ENCODE data around the gene GKN2. TPM values are rescaled to one million over a fixed set of nuclear protein-coding genes. Genes with fewer than 3 reads are reported as not detected.
"Not testable (repeated sequence)": the region's sequence is repeated elsewhere in the genome, so short reads cannot be mapped to it uniquely, and the experiment has no call there.

GKN2 gene
- total RNA-seq, 1 donor from 2014 or later = not detected

DNA sequence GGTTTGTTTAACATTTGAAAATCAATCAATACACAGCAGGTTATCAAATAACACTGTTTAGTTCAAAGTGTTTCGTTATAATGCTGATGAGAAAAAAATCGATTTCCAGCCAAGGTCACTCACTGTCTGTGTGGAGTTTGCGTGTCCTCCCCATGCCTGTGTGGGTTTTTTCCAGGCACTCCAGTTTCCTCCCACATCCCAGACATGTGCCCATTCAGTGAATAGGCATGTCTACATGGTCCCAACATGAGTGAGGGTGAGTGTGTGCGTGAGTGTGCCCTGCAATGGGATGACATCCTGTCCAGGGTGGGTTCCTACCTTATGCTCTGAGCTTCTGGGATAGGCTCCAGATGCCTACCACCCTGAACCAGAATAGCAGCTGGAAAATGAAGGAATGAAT lies 8.7 kb upstream of the GKN2 start:
- intact Hi-C loops (cut with micrococcal nuclease) = no loop called here

DNA sequence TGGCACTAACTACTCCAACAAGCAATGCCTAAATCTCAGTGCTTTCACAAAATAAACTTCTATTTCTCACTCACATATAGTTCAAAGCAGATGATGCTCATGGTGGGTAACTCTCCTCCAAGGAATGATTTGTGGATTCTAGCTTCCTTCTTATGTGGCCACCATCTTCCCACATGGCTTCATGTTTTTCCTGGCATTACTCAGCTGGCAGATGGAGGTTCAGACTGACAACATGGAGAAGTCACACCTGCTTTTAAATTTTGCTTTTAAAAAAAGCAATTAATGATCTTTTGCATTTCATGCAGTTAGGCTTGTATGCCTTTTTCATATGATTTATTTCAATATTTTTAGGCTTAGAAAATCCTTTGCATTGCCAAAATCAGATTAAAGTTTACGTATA lies 6.3 kb upstream of the GKN2 start:
- intact Hi-C loops (cut with micrococcal nuclease) = no loop called here

DNA sequence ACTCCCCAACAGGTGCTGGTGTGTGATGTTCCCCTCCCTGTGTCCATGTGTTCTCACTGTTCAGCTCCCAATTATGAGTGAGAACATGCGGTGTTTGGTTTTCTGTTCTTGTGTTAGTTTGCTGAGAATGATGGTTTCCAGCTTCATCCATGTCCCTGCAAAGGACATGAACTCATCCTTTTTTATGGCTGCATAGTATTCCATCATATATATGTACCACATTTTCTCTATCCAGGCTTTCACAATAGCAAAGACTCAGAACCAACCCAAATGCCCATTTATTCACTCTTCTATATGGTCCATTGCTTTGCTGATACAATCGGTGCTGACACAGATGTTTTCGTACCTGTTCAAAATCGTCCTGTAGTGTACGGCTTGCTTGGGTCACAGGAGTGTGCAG lies 2.7 kb upstream of the GKN2 start:
- intact Hi-C loops (cut with micrococcal nuclease) = not testable (repeated sequence)

DNA sequence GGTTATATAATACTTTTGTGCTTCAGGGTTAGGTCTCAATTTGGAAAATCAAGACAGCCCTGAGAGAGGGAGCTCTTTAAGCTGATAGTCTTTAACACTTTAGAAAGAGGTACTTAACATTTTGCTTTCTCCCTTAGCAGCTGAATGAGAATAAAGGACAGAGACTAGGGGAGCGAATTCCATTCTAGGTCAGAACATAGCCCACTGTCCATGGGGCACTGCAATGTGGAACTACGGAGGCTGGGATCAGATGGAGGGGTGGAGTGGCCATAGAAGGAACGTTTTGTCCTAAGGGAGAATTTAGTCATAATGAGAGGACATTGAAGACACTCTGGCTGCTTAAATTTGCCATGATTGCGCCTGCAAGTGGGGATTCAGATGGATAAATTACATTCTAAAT lies 794 bp downstream of the GKN2 start:
- intact Hi-C loops (cut with micrococcal nuclease) = no loop called here

DNA sequence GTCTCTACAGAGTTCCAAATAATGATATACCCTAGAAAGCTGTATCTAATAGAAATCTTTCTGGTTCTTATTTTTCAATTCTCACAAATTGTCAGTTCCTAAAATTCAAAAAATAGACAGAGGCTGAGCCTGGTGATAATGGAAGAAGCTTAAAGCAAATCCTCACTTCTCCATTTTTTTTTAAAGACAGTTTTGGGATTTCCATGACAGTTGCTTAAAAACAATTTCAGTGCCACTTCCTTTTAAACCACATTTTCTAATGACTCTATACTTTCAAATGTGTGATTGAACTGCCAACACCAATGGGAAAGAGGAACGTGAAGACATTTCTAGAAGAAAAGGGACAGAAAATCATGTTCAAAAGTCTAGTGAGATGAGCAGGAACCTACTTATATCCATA lies 4.0 kb downstream of the GKN2 start:
- intact Hi-C loops (cut with micrococcal nuclease) = no loop called here

DNA sequence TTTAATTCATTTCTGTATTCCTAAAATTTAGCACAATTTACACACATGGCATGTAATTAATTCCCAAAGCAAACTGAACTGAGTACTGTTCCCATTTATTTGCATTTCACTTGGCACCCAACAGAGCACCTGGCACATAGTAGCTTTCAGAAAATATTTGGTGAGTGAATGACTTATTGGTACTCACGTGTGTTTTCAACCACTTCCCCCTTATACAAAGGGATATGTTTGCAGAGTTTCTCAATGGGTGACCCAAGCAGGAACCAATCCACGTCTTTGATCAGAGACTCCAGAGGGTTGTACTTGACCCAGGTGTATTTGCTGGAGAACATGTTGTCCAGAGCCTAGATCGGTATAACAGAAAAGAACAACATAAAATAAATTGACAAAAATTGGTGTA lies 6.6 kb downstream of the GKN2 start:
- intact Hi-C loops (cut with micrococcal nuclease) = no loop called here

DNA sequence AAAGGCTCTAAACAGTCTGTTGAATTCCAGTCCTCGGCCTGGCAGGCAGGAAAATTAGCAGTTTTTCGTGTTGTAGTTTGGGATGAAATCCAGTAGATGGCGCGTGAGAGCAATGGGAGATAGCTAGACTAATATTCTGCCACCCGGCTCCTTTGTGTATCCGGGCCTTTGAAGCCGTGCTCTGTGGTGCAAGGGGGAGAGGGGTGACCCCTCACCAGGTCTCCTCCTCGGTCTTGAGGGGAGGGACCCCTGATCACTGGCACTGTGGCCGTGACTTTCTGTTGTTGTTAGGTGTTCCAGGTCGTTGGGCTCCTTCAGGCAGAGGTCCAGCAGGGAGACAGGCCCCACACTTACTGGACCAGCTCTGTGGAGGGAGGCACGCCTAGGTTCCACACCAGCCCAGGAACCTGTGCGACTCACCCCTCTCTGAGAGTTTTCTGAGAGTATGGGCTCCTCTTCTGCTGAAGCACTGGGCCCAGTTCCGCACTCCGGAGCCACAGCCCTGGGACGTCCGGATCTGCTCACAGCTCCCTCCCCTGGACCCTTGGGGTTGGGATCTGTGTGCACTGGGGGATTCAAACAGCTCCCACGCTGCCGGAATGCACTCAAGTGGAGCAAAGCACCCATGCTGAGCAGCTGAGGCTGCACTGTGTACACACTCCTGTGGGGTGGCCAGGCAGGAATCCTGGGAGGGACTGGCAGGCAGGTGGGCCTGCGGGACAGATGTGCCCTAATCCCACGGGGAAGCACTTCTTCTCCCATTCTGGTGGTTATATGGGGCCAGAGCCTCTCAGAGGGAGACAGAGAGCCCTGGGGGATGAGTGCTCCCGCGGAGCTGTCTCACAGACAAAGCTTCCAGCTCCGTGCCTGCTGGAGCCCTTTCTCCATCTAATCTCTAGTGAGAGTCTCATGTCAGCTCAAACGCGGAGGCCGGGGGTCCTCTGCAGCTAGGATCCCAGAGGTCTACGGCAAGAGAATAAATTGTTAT lies 8.8 kb downstream of the GKN2 start:
- intact Hi-C loops (cut with micrococcal nuclease) = loop anchor here (1.0 kb wide), 1 partner anchor 363 kb away; no protein-coding TSS in a partner anchor

DNA sequence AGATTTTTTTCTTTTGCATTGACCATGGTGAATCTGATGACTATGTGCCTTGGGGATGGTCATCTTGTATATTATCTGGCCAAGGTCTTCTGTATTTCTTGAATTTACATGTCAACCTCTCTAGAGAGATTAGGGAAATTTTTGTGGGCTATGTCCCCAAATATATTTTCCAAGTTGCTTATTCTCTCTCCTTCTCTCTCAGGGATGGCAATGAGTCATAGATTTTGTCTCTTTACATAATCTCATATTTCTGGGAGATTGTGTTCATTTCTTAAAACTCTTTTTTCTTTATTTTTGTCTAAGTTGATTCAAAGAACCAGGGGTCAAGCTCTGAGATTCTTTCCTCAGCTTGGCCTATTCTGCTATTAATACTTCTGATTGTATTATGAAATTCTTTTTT lies 9.9 kb downstream of the GKN2 start:
- intact Hi-C loops (cut with micrococcal nuclease) = loop anchor here (1.0 kb wide), 1 partner anchor 364 kb away; no protein-coding TSS in a partner anchor

DNA sequence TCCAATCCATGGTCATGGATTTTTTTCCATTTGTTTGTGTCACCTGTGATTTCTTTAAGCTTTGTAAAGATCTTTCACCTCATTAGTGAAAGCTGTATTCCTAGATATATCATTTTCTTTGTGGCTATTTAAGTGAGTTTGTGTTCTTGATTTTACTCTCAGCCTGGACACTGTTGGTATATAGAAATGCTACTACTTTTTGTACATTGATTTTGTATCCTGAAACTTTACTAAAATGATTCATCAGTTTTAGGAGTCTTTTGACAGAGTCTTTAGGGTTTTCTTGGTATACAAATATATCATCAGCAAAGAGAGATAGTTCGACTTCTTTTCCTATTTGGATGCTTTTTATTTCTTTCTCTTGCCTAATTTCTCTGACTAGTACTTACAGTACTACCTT lies 12.3 kb downstream of the GKN2 start:
- intact Hi-C loops (cut with micrococcal nuclease) = no loop called here

DNA sequence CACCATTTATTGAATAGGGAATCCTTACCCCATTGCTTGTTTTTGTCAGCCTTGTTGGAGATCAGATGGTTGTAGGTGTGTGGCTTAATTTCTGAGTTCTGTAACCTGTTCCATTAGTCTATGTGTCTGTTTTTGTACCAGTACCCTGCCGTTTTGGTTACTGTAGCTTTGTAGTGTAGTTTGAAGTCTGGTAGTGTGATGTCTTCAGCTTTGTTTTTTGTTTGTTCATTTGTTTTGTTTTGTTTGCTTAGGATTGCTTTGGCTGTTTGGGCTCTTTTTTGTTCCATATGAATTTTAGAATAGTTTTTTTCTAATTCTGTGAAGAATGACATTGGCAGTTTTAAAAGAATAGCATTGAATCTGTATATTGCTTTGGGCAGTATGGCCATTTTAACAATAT lies 12.7 kb downstream of the GKN2 start:
- intact Hi-C loops (cut with micrococcal nuclease) = no loop called here

DNA sequence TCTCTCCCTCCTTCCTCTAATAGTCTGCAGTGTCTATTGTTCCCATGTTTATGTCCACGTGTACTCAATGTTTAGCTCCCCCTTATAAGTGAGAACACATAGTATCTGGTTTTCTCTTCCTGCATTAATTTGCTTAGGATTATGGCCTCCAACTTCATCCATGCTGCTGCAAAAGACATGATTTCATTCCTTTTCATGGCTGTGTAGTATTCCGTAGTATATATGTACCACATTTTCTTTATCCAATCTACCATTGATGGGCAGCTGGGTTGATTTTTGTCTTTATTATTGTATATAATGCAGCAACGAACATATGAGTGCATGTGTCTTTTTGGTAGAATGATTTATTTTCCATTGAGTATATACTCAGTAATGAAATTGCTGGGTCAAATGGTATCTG lies 13.8 kb downstream of the GKN2 start:
- intact Hi-C loops (cut with micrococcal nuclease) = no loop called here

DNA sequence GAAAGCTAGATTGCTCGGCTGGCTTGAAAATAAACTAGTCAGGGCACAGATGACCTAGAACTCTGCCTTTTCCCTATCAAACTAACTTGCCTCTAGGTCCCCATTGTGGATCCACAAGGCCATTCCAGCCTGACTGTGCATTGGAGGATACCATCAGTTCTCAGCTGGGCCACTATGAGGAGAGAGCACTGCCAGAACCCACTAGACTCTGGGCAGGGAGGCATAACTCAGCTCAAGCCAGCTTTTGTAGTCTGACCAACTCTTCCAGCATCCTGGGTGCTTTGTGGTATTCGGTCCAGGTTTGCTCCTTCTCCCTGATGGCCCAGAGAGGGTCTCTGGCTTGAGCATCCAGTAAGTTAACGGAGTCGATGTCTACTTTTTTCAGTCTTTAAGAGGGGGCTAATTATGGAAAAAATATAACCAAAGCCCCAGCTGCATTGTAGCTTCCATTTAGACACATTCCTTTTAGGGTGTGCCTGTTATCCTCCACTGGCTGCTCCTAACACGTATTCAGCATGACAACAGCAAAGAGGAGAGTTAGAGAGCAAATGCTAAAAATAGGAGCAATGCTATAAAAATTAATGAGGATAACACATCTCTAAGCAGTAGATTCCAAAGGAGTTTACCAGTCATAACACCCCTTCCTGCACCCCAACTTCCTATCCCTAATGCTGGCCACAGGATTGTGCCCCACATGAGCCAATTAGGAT lies 15.2 kb downstream of the GKN2 start:
- intact Hi-C loops (cut with micrococcal nuclease) = no loop called here

DNA sequence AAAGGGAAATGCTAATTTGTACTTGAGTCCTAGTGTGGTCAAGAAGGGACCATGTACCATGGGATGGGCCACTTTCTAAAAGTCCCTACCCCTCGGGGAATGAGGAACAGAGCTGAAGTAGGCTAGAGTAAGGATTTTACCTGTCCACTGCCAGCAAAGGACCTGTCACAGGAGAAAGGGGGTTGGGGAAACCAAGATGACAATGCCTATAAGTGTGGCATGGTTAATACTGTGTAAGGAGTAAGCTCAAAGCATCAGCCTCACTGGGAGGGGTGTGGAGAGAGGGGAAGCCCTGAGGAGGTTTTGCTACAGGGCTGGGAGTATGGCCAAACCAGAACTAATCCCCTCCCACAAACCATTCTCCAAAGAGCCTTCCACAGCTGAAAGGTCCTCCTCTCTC lies 15.8 kb downstream of the GKN2 start:
- intact Hi-C loops (cut with micrococcal nuclease) = no loop called here

DNA sequence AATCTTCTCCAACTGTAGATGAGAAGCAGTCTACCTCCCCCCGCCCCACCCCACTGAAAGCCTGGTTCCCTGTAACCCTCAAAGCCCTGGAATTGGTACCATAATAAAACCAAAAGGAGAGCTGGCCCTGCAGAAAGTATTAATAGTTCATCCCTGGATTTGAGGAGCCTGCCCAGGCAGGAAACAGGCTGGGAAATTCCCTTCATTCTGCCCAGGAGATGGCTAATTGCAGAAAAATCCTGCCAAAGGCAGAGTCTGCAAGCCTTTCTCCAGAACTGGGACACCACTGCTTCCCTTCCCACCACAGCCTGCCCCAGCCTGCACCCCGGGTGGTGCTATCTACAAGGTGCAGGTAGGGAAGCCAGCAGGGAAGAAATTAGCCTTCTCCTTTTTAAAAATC lies 16.3 kb downstream of the GKN2 start:
- intact Hi-C loops (cut with micrococcal nuclease) = no loop called here

DNA sequence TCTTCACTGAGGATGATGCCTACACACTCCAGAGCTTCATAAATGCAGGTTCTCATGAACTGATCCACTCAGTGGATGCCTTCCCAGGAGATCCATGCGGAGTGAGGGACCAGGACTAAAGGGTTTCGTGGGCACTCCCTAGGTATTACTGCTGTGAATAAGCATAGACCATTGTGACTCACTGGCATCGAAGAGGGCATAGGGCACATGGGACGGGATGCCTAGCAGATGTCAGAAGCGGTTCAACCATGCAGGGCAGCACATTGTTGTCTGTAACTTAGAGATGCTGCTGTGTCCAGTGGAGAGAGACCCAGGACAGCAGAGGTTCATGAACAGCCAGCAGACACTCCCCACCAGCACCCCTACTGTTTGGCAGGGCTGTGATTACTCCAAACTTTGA lies 17.2 kb downstream of the GKN2 start:
- intact Hi-C loops (cut with micrococcal nuclease) = no loop called here

DNA sequence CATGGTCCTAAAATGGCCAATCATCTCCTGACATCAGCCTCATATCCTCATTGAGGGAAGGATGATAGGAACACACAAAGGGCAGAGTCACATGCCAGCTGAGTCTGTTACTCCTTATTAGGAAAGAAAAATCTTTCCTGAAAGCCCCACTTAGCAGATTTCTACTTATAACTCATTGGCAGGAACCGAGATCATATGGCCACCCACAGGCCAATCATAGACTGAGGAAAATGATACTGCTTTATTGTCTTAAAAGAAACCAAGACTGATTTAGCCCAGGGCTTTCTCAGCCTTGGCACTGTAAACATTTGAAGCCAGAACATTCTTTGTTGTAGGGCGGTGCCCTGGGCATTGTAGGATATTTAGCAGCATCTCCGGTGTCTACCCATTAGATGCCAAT lies 18.7 kb downstream of the GKN2 start:
- intact Hi-C loops (cut with micrococcal nuclease) = no loop called here

DNA sequence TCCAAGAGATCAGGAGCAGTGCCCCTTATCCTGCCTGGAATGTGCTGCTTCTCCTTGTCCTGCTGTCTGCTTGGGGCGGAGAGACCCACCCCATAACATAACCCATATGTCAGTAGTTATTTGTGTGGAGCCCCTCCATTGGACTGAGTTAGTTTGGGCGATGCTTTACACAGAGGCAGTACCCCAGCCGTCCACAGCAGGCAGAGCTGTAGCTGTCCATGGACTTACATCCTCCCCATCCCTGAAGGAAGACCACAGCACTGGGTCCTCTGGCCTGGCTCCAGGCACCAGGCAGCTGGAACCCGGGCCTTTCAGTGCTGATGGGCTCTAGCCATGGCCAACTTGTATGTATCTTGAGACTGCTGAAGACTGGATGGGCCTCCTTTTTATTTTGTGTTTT lies 20.3 kb downstream of the GKN2 start:
- intact Hi-C loops (cut with micrococcal nuclease) = no loop called here

DNA sequence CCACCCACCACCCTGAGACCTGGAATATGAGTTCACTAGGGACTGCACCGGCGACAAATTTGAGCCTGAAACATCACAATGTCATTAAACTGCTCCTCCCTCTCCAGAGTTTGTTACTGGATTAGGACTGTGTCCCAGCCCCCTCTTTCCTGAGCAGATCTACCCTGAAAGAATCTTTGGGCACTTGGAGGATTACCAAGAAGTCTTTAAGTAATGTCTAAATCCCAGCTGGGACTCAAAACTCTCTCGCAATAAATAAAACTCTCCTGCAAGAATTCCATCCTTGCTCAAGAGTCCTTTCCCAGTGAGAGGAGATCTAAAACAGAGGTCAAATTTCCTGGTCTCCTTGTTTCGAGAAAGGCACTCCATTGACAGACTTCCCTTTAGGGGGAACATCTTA lies 20.9 kb downstream of the GKN2 start:
- intact Hi-C loops (cut with micrococcal nuclease) = no loop called here

DNA sequence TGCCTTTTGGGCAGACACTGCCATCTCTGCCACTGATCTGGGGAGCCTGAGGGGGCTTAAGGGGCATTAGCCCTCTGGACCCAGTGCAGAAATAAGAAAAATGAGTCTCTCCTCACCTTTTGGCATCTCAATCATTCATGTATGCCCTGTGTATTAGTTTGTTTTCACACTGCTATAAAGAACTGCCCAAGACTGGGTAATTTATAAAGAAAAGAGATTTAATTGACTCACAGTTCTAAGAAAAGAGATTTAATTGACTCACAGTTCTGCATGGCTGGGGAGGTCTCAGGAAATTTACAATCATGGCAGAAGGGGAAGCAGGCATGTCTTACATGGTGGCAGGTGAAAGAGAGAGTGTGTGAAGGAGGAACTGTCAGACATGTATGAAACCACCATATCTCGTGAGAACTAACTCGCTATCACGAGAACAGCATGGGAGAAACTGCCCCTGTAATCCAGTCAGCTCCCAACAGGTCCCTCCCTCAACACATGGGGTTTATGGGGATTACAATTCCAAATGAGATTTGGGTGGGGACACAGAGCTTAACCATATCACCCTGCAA lies 21.5 kb downstream of the GKN2 start:
- intact Hi-C loops (cut with micrococcal nuclease) = no loop called here

DNA sequence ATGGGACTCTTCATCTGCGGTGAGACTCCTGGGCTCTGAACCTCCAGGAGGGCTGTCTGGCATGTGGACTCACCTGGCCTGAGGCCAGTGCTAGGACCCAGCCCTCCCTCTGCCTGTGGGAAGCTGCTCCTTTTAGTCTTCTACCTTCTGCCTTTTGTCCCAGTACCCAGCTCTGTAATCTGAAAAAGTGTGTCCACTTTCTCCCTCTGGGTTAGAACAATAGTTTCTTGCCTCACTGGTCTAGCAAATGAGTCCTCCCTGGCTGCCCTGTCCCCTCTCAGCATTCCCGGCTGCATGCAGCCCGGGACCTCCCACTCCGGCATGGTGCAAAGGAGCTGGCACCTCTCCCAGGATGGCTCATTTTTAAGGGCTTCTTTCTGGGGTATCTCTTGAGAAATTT lies 25.9 kb downstream of the GKN2 start:
- intact Hi-C loops (cut with micrococcal nuclease) = loop anchor here (5.0 to 10.0 kb wide), 2 partner anchors 274 to 742 kb away; no protein-coding TSS in a partner anchor

DNA sequence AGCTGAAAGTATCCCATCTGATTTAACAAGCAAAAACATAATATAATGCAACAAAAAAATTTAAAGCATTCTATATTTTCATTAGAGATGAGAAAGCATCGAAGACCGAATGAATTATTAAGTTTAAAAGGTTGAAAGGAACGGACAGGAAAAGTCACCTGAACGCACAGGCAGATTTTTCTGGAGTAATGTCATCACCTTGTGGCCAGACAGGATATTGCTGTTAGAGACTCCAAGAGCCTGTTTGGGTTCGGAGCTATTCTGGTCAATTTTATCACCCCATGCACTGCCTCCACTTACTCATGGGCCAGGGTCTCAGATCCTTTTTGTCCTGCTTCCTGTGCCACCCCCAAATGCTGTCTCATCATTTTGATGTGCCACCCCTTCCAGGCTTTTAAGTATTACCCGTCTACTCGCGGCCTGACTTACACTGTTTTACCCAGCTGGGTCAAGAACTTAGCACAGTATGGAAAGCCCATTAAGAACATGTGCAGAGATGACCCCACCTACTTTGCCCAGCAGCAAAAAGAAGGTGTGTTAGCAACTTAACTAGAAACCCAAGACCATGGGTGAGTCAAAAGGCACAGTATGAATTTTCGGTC lies 27.3 kb downstream of the GKN2 start:
- intact Hi-C loops (cut with micrococcal nuclease) = loop anchor here (1.0 to 10.0 kb wide), 14 partner anchors 17 to 741 kb away; partner anchors contain the start of genes APLF and FBXO48

DNA sequence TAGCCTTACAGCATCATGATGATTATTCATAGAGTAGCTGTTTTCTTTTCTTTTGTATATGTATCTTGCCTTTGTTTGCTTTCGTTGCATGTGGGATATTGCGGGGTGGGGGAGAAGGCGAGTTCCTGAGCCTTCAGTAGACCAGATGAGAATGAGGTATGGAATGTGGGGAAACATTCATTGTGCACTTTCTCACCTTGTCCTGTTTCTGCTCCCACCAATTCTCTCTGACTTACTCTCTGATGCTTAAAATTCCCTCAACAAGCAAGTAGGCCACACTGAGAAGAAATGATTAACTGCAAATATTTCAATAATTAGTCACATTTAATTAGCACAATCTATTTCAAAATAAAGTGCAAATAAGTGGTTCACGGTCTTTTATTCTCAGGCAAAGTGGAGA lies 31.0 kb downstream of the GKN2 start:
- intact Hi-C loops (cut with micrococcal nuclease) = loop anchor here (10.0 kb wide), 1 partner anchor 737 kb away; no protein-coding TSS in a partner anchor

Measured in T-helper 1 cell treated with Interleukin-12 subunit alpha and Interleukin-12 subunit beta and Interleukin-4 antibody, amounts not matched to agents 30 ng/mL and 1 ng/mL, for 36 hours (primary cell).